Measurements from ENCODE around the gene ZNF536.

- TF ChIP-seq CTCF (IDR thresholded peaks at IDR 0.05; ENCODE audit: low read depth, low read length) (no peak), EZH2phosphoT487 (IDR thresholded peaks at IDR 0.05; ENCODE audit: low read depth) (no peak)
These were observed 30.4 kb downstream of the ZNF536 start for GRCh38 chr19:30402436-30403202.

Data from OCI-LY3 (cell line).